GM19023 (cell line): ENCODE data around the gene RIPK3.
A peak's percentile ranks its signal among the peaks of the same experiment; 100 is the strongest.

Experiments used
- ATAC-seq: cut with Tn5 transposase; IDR thresholded peaks from one replicate; pipeline ENCODE4 v1.9.1; 2021; ENCODE audit warnings: mild to moderate bottlenecking, moderate library complexity; ENCODE audit not compliant: unreplicated experiment

Gene RIPK3

GRCh38 chr14:24324024-24324423 is 15.8 kb downstream of the RIPK3 start:
- no peak for ATAC-seq

- ATAC-seq, result no peak
Observed at GRCh38 chr14:24323341-24323740, 16.4 kb downstream of the RIPK3 start.

- ATAC-seq, result no peak
Observed at GRCh38 chr14:24322672-24323071, 17.1 kb downstream of the RIPK3 start.

GRCh38 chr14:24321212-24321975 is 18.4 kb downstream of the RIPK3 start:
- no peak for ATAC-seq

GRCh38 chr14:24317141-24317928 is 22.5 kb downstream of the RIPK3 start:
- no peak for ATAC-seq

- ATAC-seq, result no peak
Observed at GRCh38 chr14:24316597-24316950, 23.2 kb downstream of the RIPK3 start.

GRCh38 chr14:24315807-24316596 is 23.8 kb downstream of the RIPK3 start:
- no peak for ATAC-seq

GRCh38 chr14:24315243-24315806 is 24.5 kb downstream of the RIPK3 start:
- ATAC-seq, result no peak

- no peak for ATAC-seq
Observed at GRCh38 chr14:24314377-24315193, 25.2 kb downstream of the RIPK3 start.

GRCh38 chr14:24313913-24314312 is 25.9 kb downstream of the RIPK3 start:
- no peak for ATAC-seq

- no peak for ATAC-seq
Observed at GRCh38 chr14:24312736-24313507, 26.9 kb downstream of the RIPK3 start.

- no peak for ATAC-seq
Observed at GRCh38 chr14:24311837-24312615, 27.8 kb downstream of the RIPK3 start.

- ATAC-seq, result peak; percentile 69
Observed at GRCh38 chr14:24310646-24311604, 28.9 kb downstream of the RIPK3 start, which contains the start of gene LTB4R. Gene LTB4R (plus strand): TSS chr14:24311502. CDS start chr14:24315652, 4,150 bp downstream.

- no peak for ATAC-seq
Observed at GRCh38 chr14:24310265-24310645, 29.5 kb downstream of the RIPK3 start.

- no peak for ATAC-seq
Observed at GRCh38 chr14:24309538-24310264, 30.1 kb downstream of the RIPK3 start, which contains the start of gene LTB4R2. Gene LTB4R2 (plus strand): TSS chr14:24310140. CDS start chr14:24310665, 525 bp downstream.

GRCh38 chr14:24308342-24309124 is 31.3 kb downstream of the RIPK3 start:
- no peak for ATAC-seq
